ENCODE results near the gene GLIS1. TPM values are rescaled to one million over a fixed set of nuclear protein-coding genes. Genes with fewer than 3 reads are reported as not detected.

Gene GLIS1
- total RNA-seq, 1 donor from 2014 or later: not detected

DNA sequence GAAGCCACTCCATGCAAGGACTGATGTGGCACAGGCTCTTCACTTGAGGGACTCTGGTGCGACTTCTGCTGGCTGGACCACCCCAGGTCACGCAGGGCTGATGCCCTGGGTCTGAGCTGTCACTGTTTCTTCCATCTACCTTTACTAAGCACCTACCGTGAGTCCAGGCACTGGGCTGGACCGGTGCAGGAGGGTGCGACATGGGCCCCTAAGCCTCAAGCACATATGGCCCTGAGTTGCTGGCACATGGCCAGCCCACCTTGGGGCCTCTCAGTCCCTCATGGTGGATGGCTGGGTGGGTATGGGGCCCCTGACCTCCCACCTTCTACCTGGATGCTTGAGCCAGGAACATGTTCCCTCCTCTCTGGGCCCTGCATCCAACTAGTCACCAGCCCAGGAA lies 203.7 kb downstream of the GLIS1 start:
- Mint-ChIP-seq H3K4me1 (no peaks in the 10 kb centered on the region), H3K27ac (no peak overlapping the region), H3K36me3 (ENCODE audit: low read depth) (no peaks in the 10 kb centered on the region), H3K4me3 (no peak overlapping the region), H3K27me3 (peaks cover 3% of the 10 kb centered on the region), H3K9me3 (no peaks in the 10 kb centered on the region)
- ChIA-PET CTCF (no interaction called here), POLR2A (interaction anchor here (0.5 kb wide), 1 partner anchor 276 kb away, joined by 3 read pairs; no protein-coding TSS in a partner anchor)
- TF ChIP-seq, protein P1, sequence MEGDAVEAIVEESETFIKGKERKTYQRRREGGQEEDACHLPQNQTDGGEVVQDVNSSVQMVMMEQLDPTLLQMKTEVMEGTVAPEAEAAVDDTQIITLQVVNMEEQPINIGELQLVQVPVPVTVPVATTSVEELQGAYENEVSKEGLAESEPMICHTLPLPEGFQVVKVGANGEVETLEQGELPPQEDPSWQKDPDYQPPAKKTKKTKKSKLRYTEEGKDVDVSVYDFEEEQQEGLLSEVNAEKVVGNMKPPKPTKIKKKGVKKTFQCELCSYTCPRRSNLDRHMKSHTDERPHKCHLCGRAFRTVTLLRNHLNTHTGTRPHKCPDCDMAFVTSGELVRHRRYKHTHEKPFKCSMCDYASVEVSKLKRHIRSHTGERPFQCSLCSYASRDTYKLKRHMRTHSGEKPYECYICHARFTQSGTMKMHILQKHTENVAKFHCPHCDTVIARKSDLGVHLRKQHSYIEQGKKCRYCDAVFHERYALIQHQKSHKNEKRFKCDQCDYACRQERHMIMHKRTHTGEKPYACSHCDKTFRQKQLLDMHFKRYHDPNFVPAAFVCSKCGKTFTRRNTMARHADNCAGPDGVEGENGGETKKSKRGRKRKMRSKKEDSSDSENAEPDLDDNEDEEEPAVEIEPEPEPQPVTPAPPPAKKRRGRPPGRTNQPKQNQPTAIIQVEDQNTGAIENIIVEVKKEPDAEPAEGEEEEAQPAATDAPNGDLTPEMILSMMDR (IDR thresholded peaks at IDR 0.05): no peak
- intact Hi-C loops (cut with micrococcal nuclease): no loop called here
- no peak for ATAC-seq (ENCODE audit: low read depth)
- DNase-seq: no peak

DNA sequence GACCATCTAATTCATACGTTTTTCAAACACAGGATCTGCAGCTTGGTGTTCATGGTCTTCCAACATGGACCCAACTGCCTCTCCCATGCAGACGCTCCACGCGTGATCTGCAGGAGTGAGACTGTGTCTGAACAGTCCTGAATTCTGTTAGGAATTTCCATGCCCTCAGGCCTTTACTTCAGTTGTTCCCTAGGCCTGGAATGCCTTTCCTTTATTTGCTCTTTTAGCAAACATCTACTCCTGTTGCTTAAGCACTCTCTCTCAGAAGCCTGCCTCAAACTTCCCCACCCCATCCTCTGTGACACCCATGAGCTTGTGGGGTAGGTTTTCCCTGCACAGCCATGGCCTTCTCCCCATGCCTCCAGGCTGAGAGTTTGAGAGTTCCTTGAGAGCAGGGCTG lies 206.1 kb downstream of the GLIS1 start:
- Mint-ChIP-seq H3K27me3 (peaks cover 3% of the 10 kb centered on the region), H3K36me3 (ENCODE audit: low read depth) (no peaks in the 10 kb centered on the region), H3K4me1 (no peaks in the 10 kb centered on the region), H3K4me3 (no peak overlapping the region), H3K27ac (no peak overlapping the region), H3K9me3 (no peaks in the 10 kb centered on the region)
- ATAC-seq (ENCODE audit: low read depth) (no peak), DNase-seq (no peak)
- TF ChIP-seq, protein P1 (IDR thresholded peaks at IDR 0.05): no peak
- ChIA-PET CTCF (no interaction called here), POLR2A (no interaction called here)
- intact Hi-C loops (cut with micrococcal nuclease): no loop called here

DNA sequence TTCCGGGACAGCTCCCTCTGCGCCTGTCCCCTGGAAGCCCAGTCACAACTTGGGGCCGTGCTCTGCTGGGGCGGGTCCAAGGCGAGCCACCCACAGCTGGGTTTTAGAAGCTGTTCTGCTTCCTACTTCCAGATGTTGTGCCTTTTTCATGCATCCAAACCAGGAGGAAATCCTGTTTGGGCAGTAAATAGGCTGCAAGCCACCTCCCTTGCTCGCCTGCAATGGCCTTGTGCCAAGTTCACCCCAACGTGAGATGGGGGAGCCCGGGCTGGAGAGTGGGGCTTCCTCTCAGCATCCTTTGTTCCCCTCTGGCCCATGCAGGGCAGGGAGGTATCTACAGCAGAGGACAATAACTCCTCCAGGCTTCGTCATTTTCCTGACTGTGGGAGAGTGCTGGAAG lies 206.6 kb downstream of the GLIS1 start:
- TF ChIP-seq, protein P1 (IDR thresholded peaks at IDR 0.05): no peak
- ChIA-PET POLR2A (no interaction called here), CTCF (no interaction called here)
- H3K27me3 Mint-ChIP-seq: peaks cover 3% of the 10 kb centered on the region
- H3K4me3 Mint-ChIP-seq: no peak overlapping the region
- H3K36me3 Mint-ChIP-seq (ENCODE audit: low read depth): no peaks in the 10 kb centered on the region
- no peaks in the 10 kb centered on the region for H3K4me1 Mint-ChIP-seq
- no peaks in the 10 kb centered on the region for H3K9me3 Mint-ChIP-seq
- H3K27ac Mint-ChIP-seq: no peak overlapping the region
- no peak for ATAC-seq (ENCODE audit: low read depth)
- intact Hi-C loops (cut with micrococcal nuclease): no loop called here
- DNase-seq: no peak

GRCh38 chr1:53530550-53530949 lies 208.4 kb downstream of the GLIS1 start:
- ChIA-PET CTCF (no interaction called here), POLR2A (no interaction called here)
- H3K9me3 Mint-ChIP-seq: no peaks in the 10 kb centered on the region
- peaks cover 3% of the 10 kb centered on the region for H3K27me3 Mint-ChIP-seq
- no peak overlapping the region for H3K27ac Mint-ChIP-seq
- no peak overlapping the region for H3K4me3 Mint-ChIP-seq
- no peaks in the 10 kb centered on the region for H3K36me3 Mint-ChIP-seq (ENCODE audit: low read depth)
- intact Hi-C loops (cut with micrococcal nuclease): no loop called here
- H3K4me1 Mint-ChIP-seq: no peaks in the 10 kb centered on the region
- DNase-seq (no peak), ATAC-seq (ENCODE audit: low read depth) (no peak)
- TF ChIP-seq, protein P1 (IDR thresholded peaks at IDR 0.05): no peak

- Mint-ChIP-seq H3K27ac (no peak overlapping the region), H3K4me3 (no peak overlapping the region), H3K36me3 (ENCODE audit: low read depth) (no peaks in the 10 kb centered on the region), H3K9me3 (no peaks in the 10 kb centered on the region), H3K4me1 (no peaks in the 10 kb centered on the region), H3K27me3 (peaks cover 3% of the 10 kb centered on the region)
- ATAC-seq (ENCODE audit: low read depth): no peak
- ChIA-PET CTCF (no interaction called here), POLR2A (no interaction called here)
- intact Hi-C loops (cut with micrococcal nuclease): no loop called here
- no peak for DNase-seq
- TF ChIP-seq, protein P1 (IDR thresholded peaks at IDR 0.05): no peak
Observed at GRCh38 chr1:53529555-53529954, 209.4 kb downstream of the GLIS1 start.
